Transverse colon (tissue), 4 donors: ENCODE data around the gene CCDC136. TPM values are rescaled to one million over a fixed set of nuclear protein-coding genes. Genes with fewer than 3 reads are reported as not detected.

Source experiments
- DNase-seq: peaks from one replicate; pipeline ENCODE4 v3.0.0-alpha.2; 2019
- H3K27ac ChIP-seq, 4 donors: fragments of 200-600 bp; sonication (generic); 2 replicates each; pipeline ENCODE4 v1.5.1; 2016 to 2018; ENCODE audit warnings: inconsistent platforms in 4 of 4
- H3K27me3 ChIP-seq: fragments of 200-600 bp; sonication (generic); 2 replicates; pipeline ENCODE4 v1.5.1; 2017; ENCODE audit warnings: inconsistent platforms
- H3K36me3 ChIP-seq, 4 donors: fragments of 200-600 bp; sonication (generic); 2 replicates each; pipeline ENCODE4 v1.5.1; 2017 to 2019; ENCODE audit warnings: inconsistent platforms in 4 of 4
- H3K4me1 ChIP-seq, 4 donors: fragments of 200-600 bp; sonication (generic); 2 replicates each; pipeline ENCODE4 v1.5.1; 2017 to 2020; ENCODE audit warnings: inconsistent platforms in 4 of 4
- H3K4me3 ChIP-seq, 4 donors: fragments of 200-600 bp; sonication (generic); 1 replicate in 1 of 4; 2 replicates in 3 of 4; pipeline versions ENCODE4 v1.5.1 to v1.6.1; 2017 to 2019; ENCODE audit warnings: inconsistent platforms in 4 of 4
- H3K9me3 ChIP-seq, 2 donors: fragments of 200-600 bp; sonication (generic); 2 replicates each; pipeline ENCODE4 v1.5.1; 2017 to 2019; ENCODE audit warnings: inconsistent platforms in 2 of 2
- CTCF ChIP-seq, 5 experiments: fragments of 200-600 bp in 3 of 5; fragments of 450-650 bp in 2 of 5; sonication (generic) in 3 of 5; IDR thresholded peaks; 1 replicate in 2 of 5; 2 replicates in 3 of 5; pipeline ENCODE4 v1.5.1; 2016 to 2017; ENCODE audit warnings: antibody characterized with exemption in 5 of 5, inconsistent platforms in 3 of 5, mild to moderate bottlenecking in 2 of 5, moderate library complexity in 1 of 5
- EP300 ChIP-seq: sonication (generic); formaldehyde crosslinking; IDR thresholded peaks from one replicate; pipeline ENCODE4 v1.6.1; 2017; ENCODE audit warnings: antibody characterized with exemption, low read depth
- POLR2A ChIP-seq: fragments of 450-650 bp; IDR thresholded peaks from one replicate; pipeline ENCODE4 v1.6.1; 2016; ENCODE audit warnings: antibody characterized with exemption, mild to moderate bottlenecking, moderate library complexity
- POLR2AphosphoS5 ChIP-seq, 3 donors: sonication (generic); formaldehyde crosslinking; IDR thresholded peaks; one replicate each; pipeline ENCODE4 v1.6.1; 2016; ENCODE audit warnings: antibody characterized with exemption in 3 of 3
- WGBS, 2 donors: methylation state at CpG; one replicate each; pipeline ENCODE4 v1.1.5; 2018; ENCODE audit warnings: low coverage in 1 of 2; 5-methylcytosine and 5-hydroxymethylcytosine counted together
- in situ Hi-C, 4 donors: fragments of 200-750 bp; cut with MboI; loops; one replicate each; pipeline versions ENCODE4 v1.15.0 to v1.15.1; 2017; ENCODE audit warnings: low sequenced_read_pairs in 3 of 4, low pct_ligation_motif_present in 1 of 4, low pct_unique_long_range_greater_than_20kb in 1 of 4
- intact Hi-C: fragments of 100-400 bp; cut with DNase I; formaldehyde crosslinking; loops from one replicate; pipeline ENCODE4 v1.15.1; 2023; ENCODE audit warnings: low total_unique reads
- total RNA-seq, 4 donors: library from RNA; depleted of rRNA; stranded (reverse); fragments of >200 nt; gene quantifications; one replicate each; pipeline ENCODE4 v1.1.0, GENCODE V29; 2016

The CCDC136 gene
- total RNA-seq, 4 donors from 2014 or later = 1.9 to 16.5 (median 8.3) TPM

GRCh38 chr7:128859232-128860157 lies 67.7 kb downstream of the CCDC136 start:
- no peaks in the 10 kb centered on the region for H3K27me3 ChIP-seq
- H3K4me3 ChIP-seq = no peak overlapping the region
- 50 to 68% methylated on average over 9 to 12 of the region's 12 CpGs for WGBS, 2 donors
- peak overlapping the region; percentile 14 to 77 (median 18) for H3K27ac ChIP-seq
- H3K36me3 ChIP-seq = no peaks in the 10 kb centered on the region
- TF ChIP-seq CTCF (IDR thresholded peaks at IDR 0.05) = no peak
- no peak for TF ChIP-seq EP300
- no peak for TF ChIP-seq POLR2A
- TF ChIP-seq POLR2AphosphoS5 (IDR thresholded peaks at IDR 0.05) = no peak
- intact Hi-C loops (no loop called here), in situ Hi-C loops (loop anchor here in 2 of 4 donors (25.0 kb wide), 2 partner anchors 103 to 247 kb away; no protein-coding TSS in a partner anchor)
- no peak for DNase-seq
- peaks cover 0 to 36% (median 13%) of the 10 kb centered on the region in 4 donors for H3K4me1 ChIP-seq
- H3K9me3 ChIP-seq = no peaks in the 10 kb centered on the region

- DNase-seq = no peak
- H3K36me3 ChIP-seq = peaks cover 0 to 2% (median 0%) of the 10 kb centered on the region in 4 donors
- TF ChIP-seq POLR2A = no peak
- TF ChIP-seq POLR2AphosphoS5 (IDR thresholded peaks at IDR 0.05) = peak in 1 of 3 donors; percentile 16
- H3K27me3 ChIP-seq = no peaks in the 10 kb centered on the region
- H3K9me3 ChIP-seq = no peaks in the 10 kb centered on the region
- H3K4me1 ChIP-seq = peaks cover 0 to 36% (median 13%) of the 10 kb centered on the region in 4 donors
- intact Hi-C loops (no loop called here), in situ Hi-C loops (loop anchor here in 2 of 4 donors (25.0 kb wide), 2 partner anchors 102 to 248 kb away; no protein-coding TSS in a partner anchor)
- H3K27ac ChIP-seq = peak overlapping the region; percentile 15 to 77 (median 24)
- 50 to 58% methylated on average over 2 to 10 of the region's 10 CpGs for WGBS, 2 donors
- no peak overlapping the region for H3K4me3 ChIP-seq
Measured at GRCh38 chr7:128860158-128861073, 68.6 kb downstream of the CCDC136 start.

- Histone ChIP-seq H3K36me3 (peaks cover 0 to 5% (median 0%) of the 10 kb centered on the region in 4 donors), H3K4me1 (peaks cover 0 to 33% (median 13%) of the 10 kb centered on the region in 4 donors), H3K27ac (peak overlapping the region in 3 of 4 donors; percentile 79 to 88 (median 88)), H3K27me3 (no peaks in the 10 kb centered on the region), H3K9me3 (no peaks in the 10 kb centered on the region), H3K4me3 (peak overlapping the region in 3 of 4 donors; percentile 66 to 88 (median 82))
- in situ Hi-C loops = loop anchor here in 2 of 4 donors (25.0 kb wide), 2 partner anchors 100 to 250 kb away; no protein-coding TSS in a partner anchor
- DNase-seq = no peak
- intact Hi-C loops = no loop called here
- 28 to 70% methylated on average over 5 to 15 of the region's 15 CpGs for WGBS, 2 donors
- TF ChIP-seq POLR2AphosphoS5 (IDR thresholded peaks at IDR 0.05) (no peak), EP300 (no peak), POLR2A (no peak), CTCF (IDR thresholded peaks at IDR 0.05) (no peak)
Measured at GRCh38 chr7:128861957-128862570, 70.3 kb downstream of the CCDC136 start.
